ENCODE results near the gene ARID1B.
A peak's percentile ranks its signal among the peaks of the same experiment; 100 is the strongest.

ARID1B gene

GRCh38 chr6:156757849-156758248 lies 19.3 kb upstream of the ARID1B start:
- Histone ChIP-seq H3K9ac (ENCODE audit: low read length) (no peak overlapping the region), H3K36me3 (ENCODE audit: control insufficient read depth, insufficient read depth, low read length) (no peaks in the 10 kb centered on the region)

DNA sequence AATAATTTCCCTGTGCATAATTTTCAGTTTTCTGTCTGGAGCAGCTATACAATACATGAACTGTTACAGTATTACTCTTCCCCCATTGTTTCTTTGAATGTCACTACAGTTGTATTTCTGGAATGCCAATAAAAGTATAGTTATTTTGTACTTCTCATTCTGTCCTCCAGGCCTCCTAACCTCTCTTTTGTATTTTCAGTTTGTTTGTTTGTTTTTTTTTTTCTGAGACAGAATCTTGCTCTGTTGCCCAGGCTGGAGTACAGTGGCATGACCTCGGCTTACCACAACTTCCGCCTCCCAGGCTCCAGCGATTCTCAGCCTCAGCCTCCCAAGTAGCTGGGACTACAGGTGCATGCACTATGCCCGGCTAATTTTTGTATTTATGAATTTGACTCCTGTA lies 16.8 kb upstream of the ARID1B start:
- Histone ChIP-seq H3K4me3 (ENCODE audit: low read length) (no peak overlapping the region), H3K27me3 (ENCODE audit: control insufficient read depth, insufficient read depth, low read length) (no peaks in the 10 kb centered on the region), H3K36me3 (ENCODE audit: control insufficient read depth, insufficient read depth, low read length) (no peaks in the 10 kb centered on the region), H3K4me1 (ENCODE audit: control insufficient read depth, insufficient read depth, low read length) (no peaks in the 10 kb centered on the region), H3K9ac (ENCODE audit: low read length) (no peak overlapping the region), H3K27ac (ENCODE audit: low read depth, low read length) (no peak overlapping the region)

More at GRCh38 chr6:156757849-156758248, 19.3 kb upstream of the ARID1B start:
- no peak overlapping the region for H3K27ac ChIP-seq (ENCODE audit: low read depth, low read length)
- H3K27me3 ChIP-seq (ENCODE audit: control insufficient read depth, insufficient read depth, low read length): no peaks in the 10 kb centered on the region
- H3K4me1 ChIP-seq (ENCODE audit: control insufficient read depth, insufficient read depth, low read length): no peaks in the 10 kb centered on the region
- no peak overlapping the region for H3K4me3 ChIP-seq (ENCODE audit: low read length)

DNA sequence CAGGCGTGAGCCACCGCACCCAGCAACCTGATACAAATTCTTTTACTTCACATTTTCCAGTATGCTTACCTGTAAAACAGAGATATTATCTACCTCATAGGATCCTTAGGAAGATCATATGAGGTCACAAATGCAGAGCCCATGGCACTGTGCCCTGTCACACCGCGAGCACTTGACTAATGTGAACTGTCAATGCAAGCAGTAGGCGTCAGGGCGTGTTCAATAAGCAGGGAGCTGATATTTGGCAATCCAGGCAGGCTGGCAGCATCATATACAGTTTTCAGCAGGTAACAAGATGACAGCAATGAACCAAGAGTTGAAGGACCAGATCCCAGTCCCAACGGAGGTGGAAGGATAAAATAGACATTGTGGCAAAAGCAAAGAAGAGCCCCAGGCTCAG lies 14.6 kb upstream of the ARID1B start:
- Histone ChIP-seq H3K4me1 (ENCODE audit: control insufficient read depth, insufficient read depth, low read length) (no peaks in the 10 kb centered on the region), H3K4me3 (ENCODE audit: low read length) (no peak overlapping the region), H3K27me3 (ENCODE audit: control insufficient read depth, insufficient read depth, low read length) (no peaks in the 10 kb centered on the region), H3K27ac (ENCODE audit: low read depth, low read length) (no peak overlapping the region), H3K36me3 (ENCODE audit: control insufficient read depth, insufficient read depth, low read length) (no peaks in the 10 kb centered on the region), H3K9ac (ENCODE audit: low read length) (no peak overlapping the region)

DNA sequence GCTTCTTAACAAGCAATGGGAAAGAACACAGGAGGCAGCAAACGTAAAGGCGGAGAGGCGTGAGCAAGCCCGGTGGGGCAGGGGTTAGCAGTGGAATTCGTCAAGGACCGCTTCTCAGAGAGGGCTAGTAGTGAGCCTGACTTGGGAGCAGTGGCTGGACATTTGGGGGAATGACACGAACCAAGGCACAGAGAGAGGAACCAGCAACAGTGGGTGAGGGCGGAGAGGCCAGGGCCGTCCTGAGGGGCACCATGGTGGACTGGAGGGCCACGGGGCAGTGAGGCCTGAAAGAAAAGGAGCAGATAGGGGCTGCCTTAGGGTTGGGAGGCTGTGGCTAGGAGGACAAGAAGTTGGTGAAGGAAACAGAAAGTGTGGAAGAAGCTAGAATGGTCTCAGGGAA lies 12.1 kb upstream of the ARID1B start:
- Histone ChIP-seq H3K27me3 (ENCODE audit: control insufficient read depth, insufficient read depth, low read length) (no peaks in the 10 kb centered on the region), H3K36me3 (ENCODE audit: control insufficient read depth, insufficient read depth, low read length) (no peaks in the 10 kb centered on the region), H3K4me3 (ENCODE audit: low read length) (no peak overlapping the region), H3K27ac (ENCODE audit: low read depth, low read length) (no peak overlapping the region), H3K9ac (ENCODE audit: low read length) (no peak overlapping the region), H3K4me1 (ENCODE audit: control insufficient read depth, insufficient read depth, low read length) (no peaks in the 10 kb centered on the region)

DNA sequence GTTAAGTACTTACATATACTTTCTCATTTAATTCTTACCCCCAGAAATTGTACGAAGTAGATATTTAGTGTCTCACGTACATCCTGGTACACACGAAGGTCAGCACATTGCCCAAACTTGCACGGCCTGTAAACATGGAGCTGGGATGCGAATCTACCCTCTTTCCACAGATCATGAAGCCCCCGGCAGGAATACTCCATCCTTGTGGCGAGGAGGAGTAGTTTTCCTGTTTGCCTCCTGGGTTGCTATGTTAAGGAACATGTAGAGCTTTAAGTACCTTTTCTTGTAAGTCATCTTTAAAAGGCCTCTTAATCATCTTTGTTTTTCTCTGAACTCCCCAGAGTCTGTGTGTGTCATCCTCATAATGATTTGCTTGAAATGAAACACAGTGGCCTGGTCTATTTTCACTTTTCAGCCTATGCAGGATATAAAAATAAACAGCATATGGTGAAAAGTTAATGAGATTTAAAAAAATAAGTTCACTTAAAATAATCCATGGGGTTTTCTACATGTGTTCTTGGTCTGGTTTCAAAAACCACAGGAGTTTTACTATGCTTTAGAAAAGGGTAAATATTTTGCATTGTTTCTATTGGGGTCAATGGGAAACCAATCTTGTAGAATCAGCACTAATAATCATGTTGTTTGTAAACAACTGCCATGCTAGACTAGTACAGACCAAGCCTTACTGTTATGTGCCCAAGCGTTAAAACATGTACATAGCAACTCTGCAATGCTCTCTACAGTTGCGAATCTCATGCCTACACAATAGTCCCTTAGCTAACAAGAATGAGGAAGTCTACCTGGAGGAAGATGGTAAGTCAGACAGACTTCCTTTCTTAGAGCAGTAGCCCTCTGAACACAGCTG lies 9.3 kb upstream of the ARID1B start:
- no peaks in the 10 kb centered on the region for H3K4me1 ChIP-seq (ENCODE audit: control insufficient read depth, insufficient read depth, low read length)
- no peak overlapping the region for H3K4me3 ChIP-seq (ENCODE audit: low read length)
- no peaks in the 10 kb centered on the region for H3K27me3 ChIP-seq (ENCODE audit: control insufficient read depth, insufficient read depth, low read length)
- H3K36me3 ChIP-seq (ENCODE audit: control insufficient read depth, insufficient read depth, low read length): no peaks in the 10 kb centered on the region
- H3K9ac ChIP-seq (ENCODE audit: low read length): no peak overlapping the region
- no peak overlapping the region for H3K27ac ChIP-seq (ENCODE audit: low read depth, low read length)

DNA sequence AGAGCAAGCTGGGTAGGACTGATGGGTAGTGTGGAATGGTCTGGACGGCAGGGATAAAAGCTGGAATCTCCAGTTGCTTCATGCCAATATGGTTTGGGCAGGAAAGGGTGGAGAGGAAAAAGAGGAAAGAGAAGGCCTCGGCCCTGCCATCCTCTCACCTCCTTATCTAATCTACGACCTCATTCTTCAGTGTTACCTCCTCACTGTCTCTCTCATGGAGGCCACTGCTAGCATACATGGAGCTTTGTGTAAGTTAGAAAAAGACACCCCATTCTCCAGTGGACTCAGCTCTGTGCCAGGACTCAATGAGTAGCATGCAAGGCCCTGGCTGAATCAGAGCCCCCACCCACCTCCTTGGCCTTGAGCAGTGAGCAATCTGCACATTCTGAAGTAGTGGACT lies 6.1 kb upstream of the ARID1B start:
- no peaks in the 10 kb centered on the region for H3K27me3 ChIP-seq (ENCODE audit: control insufficient read depth, insufficient read depth, low read length)
- H3K4me1 ChIP-seq (ENCODE audit: control insufficient read depth, insufficient read depth, low read length): peaks cover 8% of the 10 kb centered on the region
- no peak overlapping the region for H3K27ac ChIP-seq (ENCODE audit: low read depth, low read length)
- no peak overlapping the region for H3K4me3 ChIP-seq (ENCODE audit: low read length)
- no peaks in the 10 kb centered on the region for H3K36me3 ChIP-seq (ENCODE audit: control insufficient read depth, insufficient read depth, low read length)
- no peak overlapping the region for H3K9ac ChIP-seq (ENCODE audit: low read length)

GRCh38 chr6:156771761-156772160 lies 5.4 kb upstream of the ARID1B start:
- peaks cover 11% of the 10 kb centered on the region for H3K4me1 ChIP-seq (ENCODE audit: control insufficient read depth, insufficient read depth, low read length)
- no peak overlapping the region for H3K4me3 ChIP-seq (ENCODE audit: low read length)
- no peak overlapping the region for H3K9ac ChIP-seq (ENCODE audit: low read length)
- H3K27ac ChIP-seq (ENCODE audit: low read depth, low read length): no peak overlapping the region
- H3K27me3 ChIP-seq (ENCODE audit: control insufficient read depth, insufficient read depth, low read length): no peaks in the 10 kb centered on the region
- H3K36me3 ChIP-seq (ENCODE audit: control insufficient read depth, insufficient read depth, low read length): no peaks in the 10 kb centered on the region

- no peaks in the 10 kb centered on the region for H3K27me3 ChIP-seq (ENCODE audit: control insufficient read depth, insufficient read depth, low read length)
- H3K36me3 ChIP-seq (ENCODE audit: control insufficient read depth, insufficient read depth, low read length): no peaks in the 10 kb centered on the region
- H3K27ac ChIP-seq (ENCODE audit: low read depth, low read length): no peak overlapping the region
- no peak overlapping the region for H3K4me3 ChIP-seq (ENCODE audit: low read length)
- H3K4me1 ChIP-seq (ENCODE audit: control insufficient read depth, insufficient read depth, low read length): peaks cover 11% of the 10 kb centered on the region
- no peak overlapping the region for H3K9ac ChIP-seq (ENCODE audit: low read length)
These were observed 3.7 kb upstream of the ARID1B start for GRCh38 chr6:156773476-156773875.

DNA sequence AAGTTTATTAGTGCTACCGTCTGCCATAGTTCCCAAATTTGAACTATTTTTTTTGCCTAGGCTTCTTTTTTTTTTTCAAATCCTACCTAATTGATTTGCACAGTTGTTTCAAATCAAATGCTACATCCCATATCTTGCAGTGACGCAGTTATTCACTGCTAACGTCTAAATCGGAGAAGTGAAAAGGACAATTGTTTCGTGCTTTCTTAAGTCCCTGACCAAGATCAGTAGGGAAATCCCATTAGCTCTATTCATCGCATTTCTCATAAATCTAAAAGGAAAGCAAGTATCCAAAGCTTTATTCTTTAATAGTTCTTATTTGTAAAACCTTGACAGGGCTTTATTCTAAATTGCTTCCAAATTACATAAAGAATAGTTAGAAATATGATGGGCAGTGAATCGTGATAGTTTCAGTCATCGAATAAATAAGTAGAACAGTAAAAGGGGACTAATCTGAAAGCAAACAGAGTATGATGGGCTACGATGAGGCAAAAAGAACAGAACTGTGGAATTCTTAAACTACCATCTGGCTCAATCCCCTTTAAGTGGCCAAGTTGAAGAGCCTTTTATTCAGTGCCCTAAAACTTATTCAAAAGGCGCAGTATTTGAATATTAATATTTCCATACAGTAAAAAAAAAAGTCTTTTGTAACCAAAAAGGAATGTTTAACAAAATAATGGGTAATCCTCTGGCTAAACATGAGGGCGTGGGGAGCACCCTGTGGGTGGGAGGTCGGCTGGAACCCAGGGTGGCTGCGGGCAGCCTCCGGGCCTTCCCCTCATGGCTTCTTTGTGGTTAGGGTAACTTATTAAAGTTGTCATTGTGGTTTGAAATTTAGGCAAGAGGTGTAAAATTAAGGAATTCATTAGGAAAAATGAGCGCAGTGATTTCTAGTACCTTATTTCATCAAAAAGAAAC lies 3.0 kb upstream of the ARID1B start:
- H3K27ac ChIP-seq (ENCODE audit: low read depth, low read length): peak overlapping the region; percentile 26
- no peaks in the 10 kb centered on the region for H3K27me3 ChIP-seq (ENCODE audit: control insufficient read depth, insufficient read depth, low read length)
- H3K36me3 ChIP-seq (ENCODE audit: control insufficient read depth, insufficient read depth, low read length): no peaks in the 10 kb centered on the region
- peaks cover 11% of the 10 kb centered on the region for H3K4me1 ChIP-seq (ENCODE audit: control insufficient read depth, insufficient read depth, low read length)
- no peak overlapping the region for H3K4me3 ChIP-seq (ENCODE audit: low read length)
- H3K9ac ChIP-seq (ENCODE audit: low read length): no peak overlapping the region

DNA sequence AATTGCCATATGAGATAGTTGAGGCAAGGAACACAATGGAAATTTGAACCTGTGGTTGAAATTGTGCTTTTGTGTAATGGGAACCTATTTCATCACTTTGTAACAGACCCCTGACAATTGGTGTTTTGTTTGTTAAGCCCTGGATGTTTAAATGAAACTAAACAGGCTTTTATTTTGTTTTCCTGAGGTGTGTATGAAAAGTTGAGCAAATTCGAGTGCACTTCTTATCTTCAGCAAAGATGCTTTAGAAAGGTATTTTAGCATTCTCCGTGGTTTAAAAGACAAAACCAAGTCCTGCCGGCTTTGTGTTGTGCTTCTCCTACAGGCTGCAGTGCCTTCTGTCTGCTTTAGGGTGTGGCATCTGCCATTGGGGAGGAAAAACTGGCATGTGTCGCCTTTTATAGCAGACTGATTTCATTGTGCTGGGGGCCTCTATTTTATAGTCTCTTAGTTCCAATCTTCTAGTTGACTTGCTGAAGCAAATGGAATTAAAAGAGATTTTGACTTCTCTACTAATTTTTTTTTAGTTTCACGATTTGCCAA lies 2.2 kb upstream of the ARID1B start:
- Histone ChIP-seq H3K36me3 (ENCODE audit: control insufficient read depth, insufficient read depth, low read length) (no peaks in the 10 kb centered on the region), H3K4me1 (ENCODE audit: control insufficient read depth, insufficient read depth, low read length) (peaks cover 11% of the 10 kb centered on the region), H3K9ac (ENCODE audit: low read length) (no peak overlapping the region), H3K4me3 (ENCODE audit: low read length) (no peak overlapping the region), H3K27ac (ENCODE audit: low read depth, low read length) (peak overlapping the region; percentile 26), H3K27me3 (ENCODE audit: control insufficient read depth, insufficient read depth, low read length) (no peaks in the 10 kb centered on the region)

GRCh38 chr6:156775717-156776116 lies 1.5 kb upstream of the ARID1B start:
- H3K27ac ChIP-seq (ENCODE audit: low read depth, low read length): peak overlapping the region; percentile 73
- no peak overlapping the region for H3K9ac ChIP-seq (ENCODE audit: low read length)
- peaks cover 11% of the 10 kb centered on the region for H3K4me1 ChIP-seq (ENCODE audit: control insufficient read depth, insufficient read depth, low read length)
- H3K27me3 ChIP-seq (ENCODE audit: control insufficient read depth, insufficient read depth, low read length): no peaks in the 10 kb centered on the region
- H3K36me3 ChIP-seq (ENCODE audit: control insufficient read depth, insufficient read depth, low read length): no peaks in the 10 kb centered on the region
- peak overlapping the region; percentile 15 for H3K4me3 ChIP-seq (ENCODE audit: low read length)

DNA sequence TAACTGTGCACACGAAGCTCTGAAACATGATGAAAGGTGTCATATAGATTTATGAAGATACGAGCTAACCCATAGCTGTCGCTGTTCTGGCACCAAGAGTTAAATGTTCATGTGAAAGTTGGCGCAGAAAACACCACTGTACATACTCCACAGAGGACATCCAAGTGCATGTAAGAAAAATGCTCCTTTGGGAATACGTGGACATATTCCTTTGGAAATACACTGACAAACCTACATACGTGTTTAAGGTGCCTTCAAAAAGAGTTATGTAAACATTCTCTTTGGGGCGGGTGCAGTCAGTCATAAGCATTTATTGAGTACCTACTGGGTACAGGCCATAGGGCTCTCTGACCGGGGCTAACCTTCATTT lies 723 bp upstream of the ARID1B start:
- peak overlapping the region; percentile 87 for H3K4me3 ChIP-seq (ENCODE audit: low read length)
- no peaks in the 10 kb centered on the region for H3K27me3 ChIP-seq (ENCODE audit: control insufficient read depth, insufficient read depth, low read length)
- peak overlapping the region; percentile 96 for H3K27ac ChIP-seq (ENCODE audit: low read depth, low read length)
- H3K4me1 ChIP-seq (ENCODE audit: control insufficient read depth, insufficient read depth, low read length): peaks cover 11% of the 10 kb centered on the region
- peak overlapping the region; percentile 56 for H3K9ac ChIP-seq (ENCODE audit: low read length)
- no peaks in the 10 kb centered on the region for H3K36me3 ChIP-seq (ENCODE audit: control insufficient read depth, insufficient read depth, low read length)

Data from rectal smooth muscle tissue (tissue), 1 donor.